ENCODE measurements around the gene KLF7. TPM values are rescaled to one million over a fixed set of nuclear protein-coding genes. Genes with fewer than 3 reads are reported as not detected.

Gene KLF7
- total RNA-seq, 3 donors from 2014 or later (not counting 1 experiment from before 2014, with no cell fraction given) = 22.9 to 39.1 (median 32.4) TPM

GRCh38 chr2:207115715-207116364, 49.9 kb downstream of the KLF7 start:
- no peak for TF ChIP-seq CTCF (IDR thresholded peaks at IDR 0.05)
- H3K9me3 ChIP-seq (ENCODE audit: control insufficient read depth, insufficient read depth, low read length) = no peaks in the 10 kb centered on the region
- no peak overlapping the region for H3K4me3 Mint-ChIP-seq
- ATAC-seq (no peak), DNase-seq (no peak)
- 99% methylated on average over 5 of the region's 6 CpGs for WGBS (ENCODE audit: insufficient coverage)
- no peak overlapping the region for H3K27ac Mint-ChIP-seq
- H3K4me1 ChIP-seq (ENCODE audit: control insufficient read depth, insufficient read depth, low read length) = no peaks in the 10 kb centered on the region
- no peak overlapping the region for H3K4me3 ChIP-seq (ENCODE audit: low read length)
- H3K27me3 ChIP-seq (ENCODE audit: control insufficient read depth, insufficient read depth, low read length) = no peaks in the 10 kb centered on the region
- no peak overlapping the region for H3K27ac ChIP-seq (ENCODE audit: low read length)
- intact Hi-C loops (cut with micrococcal nuclease) = no loop called here
- no peaks in the 10 kb centered on the region for H3K9me3 Mint-ChIP-seq
- H3K4me1 Mint-ChIP-seq = peaks cover 4 to 16% of the 10 kb centered on the region in 2 donors
- H3K36me3 ChIP-seq (ENCODE audit: control insufficient read depth, insufficient read depth, low read length) = no peaks in the 10 kb centered on the region
- no peaks in the 10 kb centered on the region for H3K27me3 Mint-ChIP-seq (ENCODE audit: low read depth in 2 of 2)
- no peaks in the 10 kb centered on the region for H3K36me3 Mint-ChIP-seq

- no peak overlapping the region for H3K27ac Mint-ChIP-seq
- H3K36me3 ChIP-seq (ENCODE audit: control insufficient read depth, insufficient read depth, low read length) = no peaks in the 10 kb centered on the region
- H3K4me3 ChIP-seq (ENCODE audit: low read length) = no peak overlapping the region
- no peak overlapping the region for H3K27ac ChIP-seq (ENCODE audit: low read length)
- no peaks in the 10 kb centered on the region for H3K9me3 ChIP-seq (ENCODE audit: control insufficient read depth, insufficient read depth, low read length)
- no peaks in the 10 kb centered on the region for H3K27me3 Mint-ChIP-seq (ENCODE audit: low read depth in 2 of 2)
- ATAC-seq (no peak), DNase-seq (no peak)
- no peaks in the 10 kb centered on the region for H3K9me3 Mint-ChIP-seq
- peaks cover 12 to 26% of the 10 kb centered on the region in 2 donors for H3K4me1 Mint-ChIP-seq
- H3K36me3 Mint-ChIP-seq = no peaks in the 10 kb centered on the region
- H3K4me3 Mint-ChIP-seq = no peak overlapping the region
- TF ChIP-seq CTCF (IDR thresholded peaks at IDR 0.05) = no peak
- intact Hi-C loops (cut with micrococcal nuclease) = no loop called here
- H3K27me3 ChIP-seq (ENCODE audit: control insufficient read depth, insufficient read depth, low read length) = no peaks in the 10 kb centered on the region
- H3K4me1 ChIP-seq (ENCODE audit: control insufficient read depth, insufficient read depth, low read length) = no peaks in the 10 kb centered on the region
Observed at GRCh38 chr2:207113414-207113813, 52.3 kb downstream of the KLF7 start.

- no peak for ATAC-seq
- Histone ChIP-seq H3K27ac (ENCODE audit: low read length) (no peak overlapping the region), H3K4me1 (ENCODE audit: control insufficient read depth, insufficient read depth, low read length) (no peaks in the 10 kb centered on the region), H3K4me3 (ENCODE audit: low read length) (no peak overlapping the region), H3K9me3 (ENCODE audit: control insufficient read depth, insufficient read depth, low read length) (no peaks in the 10 kb centered on the region), H3K27me3 (ENCODE audit: control insufficient read depth, insufficient read depth, low read length) (no peaks in the 10 kb centered on the region), H3K36me3 (ENCODE audit: control insufficient read depth, insufficient read depth, low read length) (no peaks in the 10 kb centered on the region)
- no peak for DNase-seq
- Mint-ChIP-seq H3K4me3 (no peak overlapping the region), H3K27me3 (ENCODE audit: low read depth in 2 of 2) (no peaks in the 10 kb centered on the region), H3K9me3 (no peaks in the 10 kb centered on the region), H3K4me1 (peaks cover 15 to 31% of the 10 kb centered on the region in 2 donors), H3K27ac (no peak overlapping the region), H3K36me3 (peaks cover under 1% of the 10 kb centered on the region)
- 100% methylated on average over 1 of the region's 2 CpGs for WGBS (ENCODE audit: insufficient coverage)
- intact Hi-C loops (cut with micrococcal nuclease) = no loop called here
- TF ChIP-seq CTCF (IDR thresholded peaks at IDR 0.05) = no peak
Observed at GRCh38 chr2:207112785-207113184, 53.0 kb downstream of the KLF7 start.

GRCh38 chr2:207112383-207112782, 53.4 kb downstream of the KLF7 start:
- no peak overlapping the region for H3K27ac Mint-ChIP-seq
- H3K9me3 ChIP-seq (ENCODE audit: control insufficient read depth, insufficient read depth, low read length) = no peaks in the 10 kb centered on the region
- no peak overlapping the region for H3K4me3 Mint-ChIP-seq
- DNase-seq (no peak), ATAC-seq (no peak)
- no peak overlapping the region for H3K4me3 ChIP-seq (ENCODE audit: low read length)
- peaks cover 5% of the 10 kb centered on the region for H3K36me3 Mint-ChIP-seq
- no peaks in the 10 kb centered on the region for H3K36me3 ChIP-seq (ENCODE audit: control insufficient read depth, insufficient read depth, low read length)
- intact Hi-C loops (cut with micrococcal nuclease) = no loop called here
- no peak overlapping the region for H3K27ac ChIP-seq (ENCODE audit: low read length)
- H3K9me3 Mint-ChIP-seq = no peaks in the 10 kb centered on the region
- peaks cover 19 to 35% of the 10 kb centered on the region in 2 donors for H3K4me1 Mint-ChIP-seq
- no peak for TF ChIP-seq CTCF (IDR thresholded peaks at IDR 0.05)
- no peaks in the 10 kb centered on the region for H3K27me3 ChIP-seq (ENCODE audit: control insufficient read depth, insufficient read depth, low read length)
- no peaks in the 10 kb centered on the region for H3K27me3 Mint-ChIP-seq (ENCODE audit: low read depth in 2 of 2)
- H3K4me1 ChIP-seq (ENCODE audit: control insufficient read depth, insufficient read depth, low read length) = peaks cover 3% of the 10 kb centered on the region
- no CpG with 5 or more reads among the region's 2 CpGs for WGBS (ENCODE audit: insufficient coverage)
